PC-9 (cell line): ENCODE data around the gene ATP8A1.

Experiments
- CTCF ChIP-seq: fragments of 200-600 bp; sonication (generic); conservative IDR thresholded peaks from 2 replicates; pipeline ENCODE4 v1.6.1; 2017; ENCODE audit warnings: mixed run types, antibody characterized with exemption, mild to moderate bottlenecking, moderate library complexity
- EZH2 ChIP-seq: fragments of 200-600 bp; sonication (generic); IDR thresholded peaks from 2 replicates; pipeline ENCODE4 v1.8.0; 2017; ENCODE audit warnings: antibody characterized with exemption, low read depth

GRCh38 chr4:42401171-42401570 is 255.7 kb downstream of the ATP8A1 start:
- no peak for TF ChIP-seq CTCF
- no peak for TF ChIP-seq EZH2
